Fibroblast of skin of abdomen (primary cell): ENCODE results near the gene OR5D13. TPM values are rescaled to one million over a fixed set of nuclear protein-coding genes. Genes with fewer than 3 reads are reported as not detected.

ENCODE experiments used
- DNase-seq: peaks from one replicate; pipeline ENCODE4 v3.0.0-alpha.2; 2013
- polyA plus RNA-seq, 2 experiments: library from polyadenylated mRNA; unstranded; fragments of 120-200 nt; gene quantifications; one replicate each; pipeline ENCODE4 v1.2.1, GENCODE V29; 2013; ENCODE audit not compliant: insufficient read length in 2 of 2

The OR5D13 gene
- not detected for polyA plus RNA-seq (2013, experiment 1 of 2; ENCODE audit: insufficient read length)
- not detected for polyA plus RNA-seq (2013, experiment 2 of 2; ENCODE audit: insufficient read length)

- no peak for DNase-seq
Measured at GRCh38 chr11:55773138-55773537, at the start of gene OR5D13. Gene OR5D13, plus strand, starts transcription at chr11:55773438. Its CDS starts 0 bp downstream, at chr11:55773438.

DNA sequence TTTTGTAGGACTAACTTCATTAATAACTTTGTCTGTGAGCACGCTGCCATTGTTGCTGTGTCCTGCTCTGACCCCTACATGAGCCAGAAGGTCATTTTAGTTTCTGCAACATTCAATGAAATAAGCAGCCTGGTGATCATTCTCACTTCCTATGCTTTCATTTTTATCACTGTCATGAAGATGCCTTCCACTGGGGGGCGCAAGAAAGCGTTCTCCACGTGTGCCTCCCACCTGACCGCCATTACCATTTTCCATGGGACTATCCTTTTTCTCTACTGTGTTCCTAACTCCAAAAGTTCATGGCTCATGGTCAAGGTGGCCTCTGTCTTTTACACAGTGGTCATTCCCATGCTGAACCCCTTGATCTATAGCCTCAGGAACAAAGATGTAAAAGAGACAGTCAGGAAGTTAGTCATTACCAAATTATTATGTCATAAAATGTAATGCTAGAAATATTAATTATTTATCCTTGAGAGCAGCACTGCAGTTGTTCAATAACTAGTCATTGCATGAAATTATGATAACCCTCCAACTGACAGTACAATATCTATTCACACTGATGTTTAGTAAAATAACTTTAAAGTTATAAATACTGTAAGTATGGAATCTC lies 46.4 kb upstream of the OR5D13 start:
- no peak for DNase-seq

- DNase-seq = no peak
Measured at GRCh38 chr11:55732936-55733335, 40.3 kb upstream of the OR5D13 start.

DNA sequence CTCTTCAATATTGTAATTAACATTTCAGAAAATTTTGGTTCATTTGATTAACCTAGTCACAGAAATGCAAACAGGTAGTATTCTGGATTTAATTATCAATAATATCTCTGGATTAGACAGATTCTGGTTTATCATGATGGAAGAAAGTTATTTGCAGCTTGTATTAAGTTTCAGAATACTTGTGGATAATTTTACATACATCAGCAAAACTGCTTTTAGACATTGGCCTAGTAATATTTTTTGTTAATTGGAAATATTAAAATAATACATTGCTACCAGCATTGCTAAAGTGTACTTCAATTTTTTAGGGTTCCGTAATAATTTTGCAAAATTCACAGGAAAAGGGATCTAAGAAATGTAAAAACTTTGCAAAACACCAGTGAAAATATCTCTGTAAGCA lies 18.4 kb downstream of the OR5D13 start:
- DNase-seq = no peak

DNA sequence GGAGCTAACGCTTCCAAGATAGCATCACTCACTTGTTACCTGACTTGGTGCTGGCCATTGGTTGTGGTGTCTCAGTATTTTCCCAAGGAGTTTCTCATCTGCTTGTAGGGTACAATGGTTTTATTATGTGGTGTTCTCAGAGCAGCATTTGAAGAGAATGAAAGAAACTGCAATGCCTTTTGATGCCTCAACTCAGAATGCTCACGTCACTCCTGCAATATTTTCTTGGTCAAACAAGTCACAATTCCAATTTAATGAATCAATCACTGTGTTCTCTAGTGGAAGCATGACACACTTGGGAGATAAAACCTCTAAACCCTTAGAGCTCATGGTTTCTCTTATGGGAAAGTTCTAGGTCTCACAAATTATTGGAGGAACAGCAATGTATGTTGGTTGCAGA lies 20.1 kb downstream of the OR5D13 start:
- no peak for DNase-seq

DNA sequence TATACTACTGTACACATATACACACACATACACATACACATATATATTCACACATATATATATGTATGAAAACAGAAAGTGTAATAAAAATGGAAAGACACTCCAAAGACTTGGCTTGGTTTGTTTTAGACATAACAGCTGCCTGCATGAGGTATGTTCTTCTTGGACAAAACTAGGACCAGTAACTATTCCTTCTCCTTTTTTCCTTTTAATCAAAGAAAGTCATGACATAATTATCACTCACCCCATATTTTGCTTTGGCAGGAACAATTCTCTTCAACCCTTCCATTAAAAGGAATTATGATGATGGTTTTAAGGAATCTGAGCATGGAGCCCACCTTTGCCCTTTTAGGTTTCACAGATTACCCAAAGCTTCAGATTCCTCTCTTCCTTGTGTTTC lies 22.0 kb downstream of the OR5D13 start, which contains the start of gene OR5D14:
Gene OR5D14 (plus strand): TSS at position 301 of the 400 bp plus-strand sequence. CDS start 0 bp downstream, at position 301.
- no peak for DNase-seq

- no peak for DNase-seq
Measured at GRCh38 chr11:55806248-55806647, 33.0 kb downstream of the OR5D13 start.

DNA sequence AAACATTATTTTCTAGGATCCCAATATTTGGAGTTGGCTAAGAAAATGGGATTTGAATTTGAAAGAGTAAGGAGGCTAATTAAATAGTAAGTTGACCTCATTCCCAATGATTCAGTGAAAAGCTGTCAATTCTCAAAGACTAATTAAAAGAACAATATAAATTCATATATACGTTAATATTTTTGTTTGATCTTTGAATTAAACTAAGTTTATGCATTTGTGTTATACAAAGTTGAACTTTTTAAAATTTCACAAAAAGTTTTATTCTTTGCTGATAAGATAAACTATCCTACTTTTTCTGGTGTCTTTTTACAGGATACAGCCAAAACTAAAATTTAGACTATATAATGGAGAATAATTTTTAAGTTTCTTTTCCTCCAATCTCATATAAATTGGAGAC lies 37.8 kb downstream of the OR5D13 start, which contains the start of gene OR5L1:
Gene OR5L1 (plus strand): TSS at position 301 of the 400 bp plus-strand sequence. CDS start 100 bp downstream, outside the sequence.
- no peak for DNase-seq

DNA sequence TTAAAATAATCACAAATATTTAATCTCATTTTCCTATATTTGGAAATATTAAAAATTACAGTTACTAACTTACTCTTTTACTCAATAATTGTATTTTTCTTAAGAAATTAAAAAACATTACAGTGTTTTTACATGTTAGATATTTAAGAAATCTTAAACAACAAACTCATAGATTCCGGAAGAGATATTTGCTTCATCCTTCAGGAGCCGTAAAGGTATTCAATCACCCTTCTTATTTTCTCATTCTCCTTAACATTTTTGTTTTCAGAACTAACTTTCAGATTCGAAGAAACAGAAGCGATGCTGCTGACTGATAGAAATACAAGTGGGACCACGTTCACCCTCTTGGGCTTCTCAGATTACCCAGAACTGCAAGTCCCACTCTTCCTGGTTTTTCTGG lies 46.1 kb downstream of the OR5D13 start, which contains the start of gene OR5D18:
Gene OR5D18 (plus strand): TSS at position 301 of the 400 bp plus-strand sequence. CDS start 0 bp downstream, at position 301.
- DNase-seq = no peak
